ENCODE data around the gene TGM3.
A peak's percentile ranks its signal among the peaks of the same experiment; 100 is the strongest.

Gene TGM3

GRCh38 chr20:2298701-2299100 lies 2.9 kb downstream of the TGM3 start:
- Histone ChIP-seq H3K27ac (no peak overlapping the region), H3K36me3 (ENCODE audit: insufficient read depth, low read length) (no peaks in the 10 kb centered on the region), H3K9ac (ENCODE audit: insufficient read length) (no peak overlapping the region), H3K4me3 (peak overlapping the region; percentile 47; the same call in 1 of the 2 replicates), H3K9me3 (ENCODE audit: low read depth, low read length) (no peaks in the 10 kb centered on the region)
- no peak for DNase-seq (ENCODE audit: low read depth, low spot score)
- no peak for TF ChIP-seq EZH2 (IDR thresholded peaks at IDR 0.05)
- no peak for TF ChIP-seq FOXP2 (optimal IDR thresholded peaks at IDR 0.05; ENCODE audit: control extremely low read depth, extremely low read length, insufficient read depth)
- no peak for TF ChIP-seq POLR2AphosphoS5 (IDR thresholded peaks at IDR 0.05; ENCODE audit: borderline replicate concordance, low read depth, low read length)

- no peaks in the 10 kb centered on the region for H3K36me3 ChIP-seq (ENCODE audit: insufficient read depth, low read length)
- H3K9me3 ChIP-seq (ENCODE audit: low read depth, low read length), result no peaks in the 10 kb centered on the region
- no peak overlapping the region for H3K27ac ChIP-seq
- H3K4me3 ChIP-seq, result peak overlapping the region; percentile 47
- TF ChIP-seq POLR2AphosphoS5 (IDR thresholded peaks at IDR 0.05; ENCODE audit: borderline replicate concordance, low read depth, low read length), result no peak
- no peak for TF ChIP-seq FOXP2 (optimal IDR thresholded peaks at IDR 0.05; ENCODE audit: control extremely low read depth, extremely low read length, insufficient read depth)
- no peak for TF ChIP-seq EZH2 (IDR thresholded peaks at IDR 0.05)
- peak; percentile 35 for DNase-seq (ENCODE audit: low read depth, low spot score)
- no peak overlapping the region for H3K9ac ChIP-seq (ENCODE audit: insufficient read length)
Observed at GRCh38 chr20:2299301-2299700, 3.5 kb downstream of the TGM3 start.

- H3K36me3 ChIP-seq (ENCODE audit: insufficient read depth, low read length), result no peaks in the 10 kb centered on the region
- no peak overlapping the region for H3K4me3 ChIP-seq
- no peak overlapping the region for H3K27ac ChIP-seq
- H3K9me3 ChIP-seq (ENCODE audit: low read depth, low read length), result no peaks in the 10 kb centered on the region
- no peak for TF ChIP-seq POLR2AphosphoS5 (IDR thresholded peaks at IDR 0.05; ENCODE audit: borderline replicate concordance, low read depth, low read length)
- TF ChIP-seq EZH2 (IDR thresholded peaks at IDR 0.05), result no peak
- TF ChIP-seq FOXP2 (optimal IDR thresholded peaks at IDR 0.05; ENCODE audit: control extremely low read depth, extremely low read length, insufficient read depth), result no peak
- DNase-seq (ENCODE audit: low read depth, low spot score), result no peak
- no peak overlapping the region for H3K9ac ChIP-seq (ENCODE audit: insufficient read length)
Observed at GRCh38 chr20:2300002-2300401, 4.2 kb downstream of the TGM3 start.

- H3K9me3 ChIP-seq (ENCODE audit: low read depth, low read length), result no peaks in the 10 kb centered on the region
- H3K27ac ChIP-seq, result no peak overlapping the region
- TF ChIP-seq POLR2AphosphoS5 (IDR thresholded peaks at IDR 0.05; ENCODE audit: borderline replicate concordance, low read depth, low read length) (no peak), FOXP2 (optimal IDR thresholded peaks at IDR 0.05; ENCODE audit: control extremely low read depth, extremely low read length, insufficient read depth) (no peak), EZH2 (IDR thresholded peaks at IDR 0.05) (no peak)
- H3K36me3 ChIP-seq (ENCODE audit: insufficient read depth, low read length), result no peaks in the 10 kb centered on the region
- no peak overlapping the region for H3K9ac ChIP-seq (ENCODE audit: insufficient read length)
- no peak for DNase-seq (ENCODE audit: low read depth, low spot score)
- H3K4me3 ChIP-seq, result no peak overlapping the region
Observed at GRCh38 chr20:2300420-2300819, 4.6 kb downstream of the TGM3 start.

GRCh38 chr20:2301164-2301622 lies 5.4 kb downstream of the TGM3 start:
- Histone ChIP-seq H3K9me3 (ENCODE audit: low read depth, low read length) (no peaks in the 10 kb centered on the region), H3K4me3 (no peak overlapping the region), H3K27ac (no peak overlapping the region), H3K36me3 (ENCODE audit: insufficient read depth, low read length) (no peaks in the 10 kb centered on the region), H3K9ac (ENCODE audit: insufficient read length) (no peak overlapping the region)
- no peak for DNase-seq (ENCODE audit: low read depth, low spot score)
- TF ChIP-seq FOXP2 (optimal IDR thresholded peaks at IDR 0.05; ENCODE audit: control extremely low read depth, extremely low read length, insufficient read depth) (no peak), POLR2AphosphoS5 (IDR thresholded peaks at IDR 0.05; ENCODE audit: borderline replicate concordance, low read depth, low read length) (no peak), EZH2 (IDR thresholded peaks at IDR 0.05) (no peak)

GRCh38 chr20:2302384-2303060 lies 6.7 kb downstream of the TGM3 start:
- Histone ChIP-seq H3K4me3 (no peak overlapping the region), H3K9me3 (ENCODE audit: low read depth, low read length) (no peaks in the 10 kb centered on the region), H3K27ac (no peak overlapping the region), H3K9ac (ENCODE audit: insufficient read length) (no peak overlapping the region), H3K36me3 (ENCODE audit: insufficient read depth, low read length) (no peaks in the 10 kb centered on the region)
- no peak for DNase-seq (ENCODE audit: low read depth, low spot score)
- TF ChIP-seq EZH2 (IDR thresholded peaks at IDR 0.05) (no peak), FOXP2 (optimal IDR thresholded peaks at IDR 0.05; ENCODE audit: control extremely low read depth, extremely low read length, insufficient read depth) (no peak), POLR2AphosphoS5 (IDR thresholded peaks at IDR 0.05; ENCODE audit: borderline replicate concordance, low read depth, low read length) (no peak)

- no peaks in the 10 kb centered on the region for H3K9me3 ChIP-seq (ENCODE audit: low read depth, low read length)
- H3K4me3 ChIP-seq, result no peak overlapping the region
- no peaks in the 10 kb centered on the region for H3K36me3 ChIP-seq (ENCODE audit: insufficient read depth, low read length)
- no peak overlapping the region for H3K9ac ChIP-seq (ENCODE audit: insufficient read length)
- DNase-seq (ENCODE audit: low read depth, low spot score), result no peak
- H3K27ac ChIP-seq, result no peak overlapping the region
- TF ChIP-seq FOXP2 (optimal IDR thresholded peaks at IDR 0.05; ENCODE audit: control extremely low read depth, extremely low read length, insufficient read depth) (no peak), EZH2 (IDR thresholded peaks at IDR 0.05) (no peak), POLR2AphosphoS5 (IDR thresholded peaks at IDR 0.05; ENCODE audit: borderline replicate concordance, low read depth, low read length) (no peak)
Observed at GRCh38 chr20:2303673-2304072, 7.9 kb downstream of the TGM3 start.

- H3K9me3 ChIP-seq (ENCODE audit: low read depth, low read length), result no peaks in the 10 kb centered on the region
- H3K36me3 ChIP-seq (ENCODE audit: insufficient read depth, low read length), result no peaks in the 10 kb centered on the region
- no peak overlapping the region for H3K27ac ChIP-seq
- H3K9ac ChIP-seq (ENCODE audit: insufficient read length), result no peak overlapping the region
- DNase-seq (ENCODE audit: low read depth, low spot score), result no peak
- TF ChIP-seq POLR2AphosphoS5 (IDR thresholded peaks at IDR 0.05; ENCODE audit: borderline replicate concordance, low read depth, low read length) (no peak), EZH2 (IDR thresholded peaks at IDR 0.05) (no peak), FOXP2 (optimal IDR thresholded peaks at IDR 0.05; ENCODE audit: control extremely low read depth, extremely low read length, insufficient read depth) (no peak)
- no peak overlapping the region for H3K4me3 ChIP-seq
Observed at GRCh38 chr20:2304180-2304579, 8.4 kb downstream of the TGM3 start.

GRCh38 chr20:2305029-2305428 lies 9.2 kb downstream of the TGM3 start:
- no peak overlapping the region for H3K27ac ChIP-seq
- H3K36me3 ChIP-seq (ENCODE audit: insufficient read depth, low read length), result no peaks in the 10 kb centered on the region
- TF ChIP-seq EZH2 (IDR thresholded peaks at IDR 0.05) (no peak), POLR2AphosphoS5 (IDR thresholded peaks at IDR 0.05; ENCODE audit: borderline replicate concordance, low read depth, low read length) (no peak), FOXP2 (optimal IDR thresholded peaks at IDR 0.05; ENCODE audit: control extremely low read depth, extremely low read length, insufficient read depth) (no peak)
- DNase-seq (ENCODE audit: low read depth, low spot score), result no peak
- H3K4me3 ChIP-seq, result no peak overlapping the region
- no peak overlapping the region for H3K9ac ChIP-seq (ENCODE audit: insufficient read length)
- H3K9me3 ChIP-seq (ENCODE audit: low read depth, low read length), result no peaks in the 10 kb centered on the region
